SH-SY5Y (cell line): ENCODE data around the gene POGLUT2.

ENCODE experiments used
- GATA2 ChIP-seq: IDR thresholded peaks from 2 replicates; pipeline ENCODE4 v1.6.1; 2011; ENCODE audit warnings: mild to moderate bottlenecking, low read depth, low read length
- GATA3 ChIP-seq: IDR thresholded peaks from 2 replicates; pipeline ENCODE4 v1.6.1; 2011; ENCODE audit warnings: low read depth, mild to moderate bottlenecking, low read length, moderate library complexity

- TF ChIP-seq GATA2 (no peak), GATA3 (no peak)
These were observed 27.3 kb downstream of the POGLUT2 start for GRCh38 chr13:102771298-102772041.
